ENCODE results near the gene ABHD12B.

ABHD12B gene

GRCh38 chr14:50871914-50872732 lies at the start of gene ABHD12B:
TSS of gene ABHD12B (plus strand) at chr14:50872053. CDS start at chr14:50872175, 122 bp downstream.
- no peak for TF ChIP-seq CTCF (IDR thresholded peaks at IDR 0.05; ENCODE audit: poor library complexity, severe bottlenecking)
- H3K4me3 ChIP-seq (ENCODE audit: severe bottlenecking) = no peak within 1 kb of the TSS
- peak; percentile 45; the same call in 1 of the 3 replicates for ATAC-seq (ENCODE audit: low read depth)
- H3K4me1 ChIP-seq (ENCODE audit: insufficient read depth, poor library complexity, severe bottlenecking) = no peaks in the 10 kb centered on the region
- H3K9me3 ChIP-seq (ENCODE audit: severe bottlenecking) = no peaks in the 10 kb centered on the region
- DNase-seq (ENCODE audit: low spot score) = no peak
- H3K27me3 ChIP-seq (ENCODE audit: insufficient read depth, poor library complexity, severe bottlenecking) = peaks cover 32% of the 10 kb centered on the region
- H3K36me3 ChIP-seq (ENCODE audit: low read depth) = no peaks in the 10 kb centered on the region
- H3K27ac ChIP-seq (ENCODE audit: poor library complexity, severe bottlenecking) = no peak within 1 kb of the TSS

GRCh38 chr14:50822501-50823042 lies 49.3 kb upstream of the ABHD12B start:
- no peak overlapping the region for H3K27ac ChIP-seq (ENCODE audit: poor library complexity, severe bottlenecking)
- peaks cover 4% of the 10 kb centered on the region; the same call in 1 of the 2 replicates for H3K36me3 ChIP-seq (ENCODE audit: low read depth)
- H3K4me1 ChIP-seq (ENCODE audit: insufficient read depth, poor library complexity, severe bottlenecking) = peaks cover 14% of the 10 kb centered on the region
- H3K27me3 ChIP-seq (ENCODE audit: insufficient read depth, poor library complexity, severe bottlenecking) = no peaks in the 10 kb centered on the region
- H3K9me3 ChIP-seq (ENCODE audit: severe bottlenecking) = no peaks in the 10 kb centered on the region
- ATAC-seq (ENCODE audit: low read depth) (peak; percentile 27; the same call in 1 of the 3 replicates), DNase-seq (ENCODE audit: low spot score) (no peak)
- no peak overlapping the region for H3K4me3 ChIP-seq (ENCODE audit: severe bottlenecking)
- no peak for TF ChIP-seq CTCF (IDR thresholded peaks at IDR 0.05; ENCODE audit: poor library complexity, severe bottlenecking)

- DNase-seq (ENCODE audit: low spot score) (no peak), ATAC-seq (ENCODE audit: low read depth) (no peak)
- no peaks in the 10 kb centered on the region for H3K9me3 ChIP-seq (ENCODE audit: severe bottlenecking)
- H3K27me3 ChIP-seq (ENCODE audit: insufficient read depth, poor library complexity, severe bottlenecking) = no peaks in the 10 kb centered on the region
- peaks cover 4% of the 10 kb centered on the region; the same call in 1 of the 2 replicates for H3K36me3 ChIP-seq (ENCODE audit: low read depth)
- H3K4me3 ChIP-seq (ENCODE audit: severe bottlenecking) = no peak overlapping the region
- no peak for TF ChIP-seq CTCF (IDR thresholded peaks at IDR 0.05; ENCODE audit: poor library complexity, severe bottlenecking)
- H3K27ac ChIP-seq (ENCODE audit: poor library complexity, severe bottlenecking) = no peak overlapping the region
- peaks cover 14% of the 10 kb centered on the region for H3K4me1 ChIP-seq (ENCODE audit: insufficient read depth, poor library complexity, severe bottlenecking)
Measured at GRCh38 chr14:50823051-50823761, 48.6 kb upstream of the ABHD12B start.

- ATAC-seq (ENCODE audit: low read depth) (no peak), DNase-seq (ENCODE audit: low spot score) (no peak)
- H3K9me3 ChIP-seq (ENCODE audit: severe bottlenecking) = no peaks in the 10 kb centered on the region
Measured at GRCh38 chr14:50823762-50824636, 47.9 kb upstream of the ABHD12B start.

More at GRCh38 chr14:50823762-50824636, 47.9 kb upstream of the ABHD12B start:
- peaks cover 4% of the 10 kb centered on the region; the same call in 1 of the 2 replicates for H3K36me3 ChIP-seq (ENCODE audit: low read depth)
- peaks cover 14% of the 10 kb centered on the region for H3K4me1 ChIP-seq (ENCODE audit: insufficient read depth, poor library complexity, severe bottlenecking)
- no peak for TF ChIP-seq CTCF (IDR thresholded peaks at IDR 0.05; ENCODE audit: poor library complexity, severe bottlenecking)
- H3K4me3 ChIP-seq (ENCODE audit: severe bottlenecking) = no peak overlapping the region
- no peaks in the 10 kb centered on the region for H3K27me3 ChIP-seq (ENCODE audit: insufficient read depth, poor library complexity, severe bottlenecking)
- H3K27ac ChIP-seq (ENCODE audit: poor library complexity, severe bottlenecking) = no peak overlapping the region

Measured in RWPE2 (cell line).